Left colon (tissue), 2 donors: ENCODE data around the gene GNAT3. TPM values are rescaled to one million over a fixed set of nuclear protein-coding genes. Genes with fewer than 3 reads are reported as not detected.
A peak's percentile ranks its signal among the peaks of the same experiment; 100 is the strongest.

Experiments used
- ATAC-seq: fragments of 200-7000 bp; cut with Tn5 transposase; one replicate; pipeline ENCODE4 v1.9.1; 2020; ENCODE audit warnings: mild to moderate bottlenecking, moderate library complexity
- DNase-seq, 2 donors: peaks; one replicate each; pipeline ENCODE4 v3.0.0-alpha.2; 2020
- intact Hi-C, 2 donors: fragments of 100-400 bp; cut with DNase I in 1 of 2; cut with micrococcal nuclease in 1 of 2; formaldehyde crosslinking; loops; one replicate each; pipeline versions ENCODE4 v1.11.2 to v1.14.0; 2022; cut with DNase I, micrococcal nuclease
- total RNA-seq, 2 donors: library from RNA; stranded (reverse); fragmentation: NEBNext Ultra II Directional; extraction: Animal tissue kit (Norgen Biotek cat#: 25700); gene quantifications; one replicate each; pipeline ENCODE4 v1.2.1, GENCODE V29; 2021
- donor health status: DM: no; HTN: no; CAD: no.
- donor health status: DM: yes; HTN: yes; CAD: no.

GNAT3 gene
- total RNA-seq, 2 donors from 2014 or later: not detected

- ATAC-seq: no peak
- intact Hi-C loops: no loop called here
- DNase-seq: no peak
Observed at GRCh38 chr7:80439894-80440821, 71.7 kb downstream of the GNAT3 start.

GRCh38 chr7:80435521-80435920 lies 76.3 kb downstream of the GNAT3 start:
- intact Hi-C loops: no loop called here
- no peak for DNase-seq
- no peak for ATAC-seq

- intact Hi-C loops: no loop called here
- ATAC-seq: no peak
- no peak for DNase-seq
Observed at GRCh38 chr7:80434047-80434446, 77.8 kb downstream of the GNAT3 start.

GRCh38 chr7:80432166-80432565 lies 79.7 kb downstream of the GNAT3 start:
- DNase-seq: no peak
- intact Hi-C loops: no loop called here
- ATAC-seq: no peak

- ATAC-seq: no peak
- intact Hi-C loops: loop anchor here in 1 of 2 donors (2.0 kb wide), 1 partner anchor 230 kb away; no protein-coding TSS in a partner anchor
- DNase-seq: no peak
Observed at GRCh38 chr7:80429181-80429580, 82.7 kb downstream of the GNAT3 start.

GRCh38 chr7:80428161-80429054 lies 83.5 kb downstream of the GNAT3 start:
- intact Hi-C loops: loop anchor here in 1 of 2 donors (2.0 kb wide), 1 partner anchor 230 kb away; no protein-coding TSS in a partner anchor
- DNase-seq (no peak), ATAC-seq (peak; percentile 89)

GRCh38 chr7:80427218-80427617 lies 84.6 kb downstream of the GNAT3 start:
- intact Hi-C loops: no loop called here

GRCh38 chr7:80420876-80421275 lies 91.0 kb downstream of the GNAT3 start:
- intact Hi-C loops: no loop called here
- DNase-seq (no peak), ATAC-seq (no peak)

More at GRCh38 chr7:80427218-80427617, 84.6 kb downstream of the GNAT3 start:
- ATAC-seq (no peak), DNase-seq (no peak)

- intact Hi-C loops: no loop called here
- no peak for ATAC-seq
Observed at GRCh38 chr7:80417211-80417793, 94.6 kb downstream of the GNAT3 start.

GRCh38 chr7:80415522-80415921 lies 96.3 kb downstream of the GNAT3 start:
- intact Hi-C loops: no loop called here
- DNase-seq: no peak
- ATAC-seq: no peak

More at GRCh38 chr7:80417211-80417793, 94.6 kb downstream of the GNAT3 start:
- DNase-seq: no peak

- ATAC-seq (no peak), DNase-seq (no peak)
Observed at GRCh38 chr7:80415114-80415513, 96.8 kb downstream of the GNAT3 start.

GRCh38 chr7:80414331-80414730 lies 97.5 kb downstream of the GNAT3 start:
- DNase-seq (no peak), ATAC-seq (no peak)
- intact Hi-C loops: no loop called here

More at GRCh38 chr7:80415114-80415513, 96.8 kb downstream of the GNAT3 start:
- intact Hi-C loops: no loop called here

GRCh38 chr7:80413383-80413945 lies 98.4 kb downstream of the GNAT3 start:
- no peak for ATAC-seq
- no peak for DNase-seq
- intact Hi-C loops: no loop called here

- DNase-seq (no peak), ATAC-seq (no peak)
- intact Hi-C loops: no loop called here
Observed at GRCh38 chr7:80412842-80413241, 99.0 kb downstream of the GNAT3 start.

GRCh38 chr7:80411621-80412020 lies 100.2 kb downstream of the GNAT3 start:
- no peak for DNase-seq
- intact Hi-C loops: no loop called here
- ATAC-seq: no peak

- ATAC-seq (no peak), DNase-seq (no peak)
- intact Hi-C loops: no loop called here
Observed at GRCh38 chr7:80410081-80410480, 101.8 kb downstream of the GNAT3 start.
